ENCODE data around the gene PDILT. TPM values are rescaled to one million over a fixed set of nuclear protein-coding genes. Genes with fewer than 3 reads are reported as not detected.
"Not testable (repeated sequence)": the region's sequence is repeated elsewhere in the genome, so short reads cannot be mapped to it uniquely, and the experiment has no call there.

PDILT gene
- total RNA-seq, 1 experiment from 2014 or later: not detected

- not testable (repeated sequence) for H3K23me2 ChIP-seq (ENCODE audit: insufficient read length, low read depth, low read length, poor library complexity, severe bottlenecking); H3K23ac ChIP-seq (ENCODE audit: insufficient read length, low read depth, low read length); H2BK20ac ChIP-seq (ENCODE audit: low read depth, low read length, poor library complexity, severe bottlenecking); H2AFZ ChIP-seq (ENCODE audit: low read length); H2BK5ac ChIP-seq (ENCODE audit: insufficient read length, low read length); H3K56ac ChIP-seq (ENCODE audit: insufficient read length, low read depth, low read length); H2BK15ac ChIP-seq (ENCODE audit: low read depth, low read length); H3K14ac ChIP-seq (ENCODE audit: insufficient read depth, low read length); H3K9me3 Mint-ChIP-seq; H3K36me3 Mint-ChIP-seq (ENCODE audit: insufficient read depth in 1 of 3, low read depth in 3 of 3); H3K27ac Mint-ChIP-seq; H3K27me3 Mint-ChIP-seq (ENCODE audit: low read depth); H2BK12ac ChIP-seq (ENCODE audit: insufficient read length, low read depth, low read length); H3K27ac ChIP-seq (ENCODE audit: insufficient read length, low read depth, low read length); H3K4me1 Mint-ChIP-seq; H4K5ac ChIP-seq (ENCODE audit: insufficient read length, low read depth, low read length); H3K9me3 ChIP-seq (ENCODE audit: control insufficient read depth, low read depth, low read length); H3T11ph ChIP-seq (ENCODE audit: low read length); H3K27me3 ChIP-seq (ENCODE audit: insufficient read depth, low read length); DNase-seq; H2AK5ac ChIP-seq (ENCODE audit: insufficient read length, low read length); H4K91ac ChIP-seq (ENCODE audit: insufficient read length, low read depth, low read length); H3K4ac ChIP-seq (ENCODE audit: low read depth, low read length); H3K4me3 Mint-ChIP-seq; H2BK120ac ChIP-seq (ENCODE audit: low read depth, low read length, poor library complexity, severe bottlenecking); H3K79me2 ChIP-seq (ENCODE audit: insufficient read depth, low read length); H3K4me1 ChIP-seq (ENCODE audit: insufficient read depth, low read length); H4K20me1 ChIP-seq (ENCODE audit: control insufficient read depth, insufficient read depth, insufficient read length); H3K79me1 ChIP-seq (ENCODE audit: insufficient read depth, low read depth, low read length, poor library complexity, severe bottlenecking); H3K9ac ChIP-seq (ENCODE audit: extremely low read depth, insufficient read length, low read length); H3K18ac ChIP-seq (ENCODE audit: insufficient read length, low read depth, low read length); H3K4me2 ChIP-seq (ENCODE audit: insufficient read depth, insufficient read length, low read length); H4K8ac ChIP-seq (replicated peaks; ENCODE audit: insufficient read length, low read depth, low read length)
- no CpG with 5 or more reads among the region's 1 CpG for WGBS (ENCODE audit: extremely low coverage, insufficient read length, low lambda C conversion rate)
Measured at GRCh38 chr16:20451364-20451763, 46.8 kb upstream of the PDILT start, which contains the start of gene ACSM2A. ACSM2A (plus strand) TSS chr16:20451521; CDS start chr16:20460115, 8,594 bp downstream.

- not testable (repeated sequence) for H4K5ac ChIP-seq (ENCODE audit: insufficient read length, low read depth, low read length); H4K20me1 ChIP-seq (ENCODE audit: control insufficient read depth, insufficient read depth, insufficient read length); H3K9me3 Mint-ChIP-seq; H2BK20ac ChIP-seq (ENCODE audit: low read depth, low read length, poor library complexity, severe bottlenecking); H4K8ac ChIP-seq (replicated peaks; ENCODE audit: insufficient read length, low read depth, low read length); H3K79me1 ChIP-seq (ENCODE audit: insufficient read depth, low read depth, low read length, poor library complexity, severe bottlenecking); H2BK120ac ChIP-seq (ENCODE audit: low read depth, low read length, poor library complexity, severe bottlenecking); DNase-seq; H3K23ac ChIP-seq (ENCODE audit: insufficient read length, low read depth, low read length); H4K91ac ChIP-seq (ENCODE audit: insufficient read length, low read depth, low read length); H3K79me2 ChIP-seq (ENCODE audit: insufficient read depth, low read length); H3K27me3 ChIP-seq (ENCODE audit: insufficient read depth, low read length); H2AFZ ChIP-seq (ENCODE audit: low read length); H2BK5ac ChIP-seq (ENCODE audit: insufficient read length, low read length); H3K4me1 ChIP-seq (ENCODE audit: insufficient read depth, low read length); H3K9me3 ChIP-seq (ENCODE audit: control insufficient read depth, low read depth, low read length); H3K56ac ChIP-seq (ENCODE audit: insufficient read length, low read depth, low read length); H3K4me1 Mint-ChIP-seq; H2BK12ac ChIP-seq (ENCODE audit: insufficient read length, low read depth, low read length); H3T11ph ChIP-seq (ENCODE audit: low read length); H3K23me2 ChIP-seq (ENCODE audit: insufficient read length, low read depth, low read length, poor library complexity, severe bottlenecking); H3K27ac Mint-ChIP-seq; H3K36me3 Mint-ChIP-seq (ENCODE audit: insufficient read depth in 1 of 3, low read depth in 3 of 3); H3K27ac ChIP-seq (ENCODE audit: insufficient read length, low read depth, low read length); H2BK15ac ChIP-seq (ENCODE audit: low read depth, low read length); H3K27me3 Mint-ChIP-seq (ENCODE audit: low read depth); H3K4ac ChIP-seq (ENCODE audit: low read depth, low read length); H3K4me3 Mint-ChIP-seq; H3K14ac ChIP-seq (ENCODE audit: insufficient read depth, low read length); H3K18ac ChIP-seq (ENCODE audit: insufficient read length, low read depth, low read length); H3K4me2 ChIP-seq (ENCODE audit: insufficient read depth, insufficient read length, low read length); H2AK5ac ChIP-seq (ENCODE audit: insufficient read length, low read length); H3K9ac ChIP-seq (ENCODE audit: extremely low read depth, insufficient read length, low read length)
- no CpG with 5 or more reads among the region's 3 CpGs for whole genome bisulfite sequencing (ENCODE audit: extremely low coverage, insufficient read length, low lambda C conversion rate)
Measured at GRCh38 chr16:20446652-20447393, 42.3 kb upstream of the PDILT start.

Data from H9 (cell line).